Right lobe of liver (tissue), 6 donors: ENCODE measurements around the gene POTEH. TPM values are rescaled to one million over a fixed set of nuclear protein-coding genes. Genes with fewer than 3 reads are reported as not detected.
"Not testable (repeated sequence)": the region's sequence is repeated elsewhere in the genome, so short reads cannot be mapped to it uniquely, and the experiment has no call there.

Source experiments
- ATAC-seq, 4 donors: fragments of 200-7000 bp; cut with Tn5 transposase; one replicate each; pipeline ENCODE4 v1.9.1; 2020; ENCODE audit warnings: mild to moderate bottlenecking in 4 of 4, moderate library complexity in 4 of 4
- DNase-seq, 3 donors: peaks; one replicate each; pipeline ENCODE4 v3.0.0-alpha.2; 2020
- H3K27ac ChIP-seq, 3 donors: fragments of 200-600 bp; one replicate each; pipeline ENCODE4 v1.8.0; 2022
- H3K27me3 ChIP-seq, 2 donors: fragments of 200-600 bp; one replicate each; pipeline ENCODE4 v1.8.0; 2022
- H3K36me3 ChIP-seq, 4 donors: fragments of 200-600 bp; sonication (generic) in 1 of 4; one replicate each; pipeline versions ENCODE4 v1.5.1 to v1.8.0; 2017 to 2022; ENCODE audit warnings: control low read depth in 1 of 4
- H3K4me1 ChIP-seq, 4 donors: fragments of 200-600 bp; sonication (generic) in 1 of 4; one replicate each; pipeline versions ENCODE4 v1.5.1 to v1.8.0; 2017 to 2022; ENCODE audit warnings: control low read depth in 1 of 4
- H3K4me3 ChIP-seq, 3 donors: fragments of 200-600 bp; one replicate each; pipeline ENCODE4 v1.8.0; 2022
- H3K9me3 ChIP-seq, 4 donors: fragments of 200-600 bp; sonication (generic) in 1 of 4; one replicate each; pipeline versions ENCODE4 v1.5.1 to v1.8.0; 2017 to 2022; ENCODE audit warnings: control low read depth in 1 of 4
- WGBS: methylation state at CpG from one replicate; pipeline ENCODE4 v1.1.6; 2018; ENCODE audit warnings: low coverage, low lambda C conversion rate; ENCODE audit not compliant: insufficient coverage; ENCODE audit errors: missing lambda C conversion rate; 5-methylcytosine and 5-hydroxymethylcytosine counted together
- intact Hi-C, 2 donors: fragments of 100-400 bp; cut with DNase I; formaldehyde crosslinking; loops; one replicate each; pipeline versions ENCODE4 v1.11.2 to v1.14.1; 2022
- total RNA-seq, 6 experiments: library from RNA; depleted of rRNA in 2 of 6; stranded (reverse); fragments of >200 nt in 2 of 6; fragmentation: NEBNext Ultra II Directional in 3 of 6; extraction: Animal tissue kit (Norgen Biotek cat#: 25700) in 3 of 6; gene quantifications; one replicate each; pipeline versions ENCODE4 v1.1.0 to v1.2.4, GENCODE V29; 2016 to 2023
- donor health status: DM: no; HTN: yes; CAD: no.
- donor health status: DM: no; HTN: no; CAD: no.
- donor health status: DM: no; HTN: no; CAD: no.
- donor health status: DM: no; HTN: yes; CAD: no.
- donor health status: DM: no; HTN: yes; CAD: no.

The POTEH gene
- total RNA-seq, 6 experiments from 2014 or later, result not detected

GRCh38 chr22:15685641-15686040 lies 4.2 kb upstream of the POTEH start:
- H3K4me1 ChIP-seq, H3K27me3 ChIP-seq, intact Hi-C loops, H3K36me3 ChIP-seq, H3K27ac ChIP-seq, H3K9me3 ChIP-seq, H3K4me3 ChIP-seq, DNase-seq: not testable (repeated sequence)
- WGBS, result 33% methylated on average over 1 of the region's 4 CpGs
- ATAC-seq, result peak in 2 of 4 donors; percentile 11 to 24

GRCh38 chr22:15687086-15687485 lies 2.7 kb upstream of the POTEH start:
- H3K4me3 ChIP-seq, intact Hi-C loops, H3K36me3 ChIP-seq, DNase-seq, H3K27me3 ChIP-seq, H3K4me1 ChIP-seq, H3K9me3 ChIP-seq, H3K27ac ChIP-seq: not testable (repeated sequence)
- ATAC-seq, result peak in 2 of 4 donors; percentile 40 to 53
- WGBS, result no CpG with 5 or more reads among the region's 3 CpGs

- H3K36me3 ChIP-seq, H3K27me3 ChIP-seq, H3K4me3 ChIP-seq, intact Hi-C loops, H3K9me3 ChIP-seq, H3K4me1 ChIP-seq, H3K27ac ChIP-seq: not testable (repeated sequence)
- ATAC-seq, result peak in 1 of 4 donors; percentile 7
- no CpG with 5 or more reads among the region's 4 CpGs for WGBS
- peak in 1 of 3 donors; percentile 32 for DNase-seq
Measured at GRCh38 chr22:15687676-15688075, 2.1 kb upstream of the POTEH start.

- H3K9me3 ChIP-seq, H3K4me3 ChIP-seq, H3K36me3 ChIP-seq, H3K27me3 ChIP-seq, H3K27ac ChIP-seq, ATAC-seq, DNase-seq, H3K4me1 ChIP-seq, intact Hi-C loops: not testable (repeated sequence)
- WGBS, result no CpG with 5 or more reads among the region's 2 CpGs
Measured at GRCh38 chr22:15688090-15688489, 1.7 kb upstream of the POTEH start.

GRCh38 chr22:15689012-15689748 lies 646 bp upstream of the POTEH start:
- intact Hi-C loops, H3K27me3 ChIP-seq, H3K9me3 ChIP-seq, H3K36me3 ChIP-seq, H3K27ac ChIP-seq, H3K4me3 ChIP-seq, H3K4me1 ChIP-seq: not testable (repeated sequence)
- WGBS, result 87% methylated on average over 45 of the region's 77 CpGs
- peak in 1 of 4 donors; percentile 43 for ATAC-seq
- DNase-seq, result peak; percentile 17 to 59 (median 46)

- H3K27ac ChIP-seq, H3K27me3 ChIP-seq, DNase-seq, H3K36me3 ChIP-seq, H3K9me3 ChIP-seq, H3K4me3 ChIP-seq, intact Hi-C loops, H3K4me1 ChIP-seq: not testable (repeated sequence)
- ATAC-seq, result peak in 2 of 4 donors; percentile 23 to 57
- WGBS, result 51% methylated on average over 4 of the region's 4 CpGs
Measured at GRCh38 chr22:15713600-15713999, 23.8 kb downstream of the POTEH start.

- H3K27me3 ChIP-seq, H3K4me3 ChIP-seq, H3K9me3 ChIP-seq, intact Hi-C loops, DNase-seq, H3K4me1 ChIP-seq, H3K27ac ChIP-seq, H3K36me3 ChIP-seq, ATAC-seq: not testable (repeated sequence)
- 5% methylated on average over 1 of the region's 2 CpGs for WGBS
Measured at GRCh38 chr22:15714125-15714524, 24.3 kb downstream of the POTEH start.

- H3K9me3 ChIP-seq, intact Hi-C loops, H3K4me1 ChIP-seq, H3K27me3 ChIP-seq, DNase-seq, ATAC-seq, H3K4me3 ChIP-seq, H3K36me3 ChIP-seq, H3K27ac ChIP-seq: not testable (repeated sequence)
- no CpG with 5 or more reads among the region's 18 CpGs for WGBS
Measured at GRCh38 chr22:15721884-15722283, 32.1 kb downstream of the POTEH start.

- peak in 1 of 3 donors; percentile 18 for DNase-seq
- intact Hi-C loops, H3K36me3 ChIP-seq, H3K4me1 ChIP-seq, H3K27ac ChIP-seq, H3K27me3 ChIP-seq, H3K4me3 ChIP-seq, H3K9me3 ChIP-seq: not testable (repeated sequence)
- ATAC-seq, result peak in 2 of 4 donors; percentile 12 to 52
- 22% methylated on average over 3 of the region's 19 CpGs for WGBS
Measured at GRCh38 chr22:15729209-15729917, 39.5 kb downstream of the POTEH start.

- H3K9me3 ChIP-seq, H3K27me3 ChIP-seq, intact Hi-C loops, H3K4me1 ChIP-seq, H3K27ac ChIP-seq, H3K36me3 ChIP-seq, H3K4me3 ChIP-seq, ATAC-seq: not testable (repeated sequence)
- peak in 1 of 3 donors; percentile 18 for DNase-seq
- no CpG with 5 or more reads among the region's 8 CpGs for WGBS
Measured at GRCh38 chr22:15731023-15731422, 41.2 kb downstream of the POTEH start.

- H3K9me3 ChIP-seq, H3K27me3 ChIP-seq, H3K36me3 ChIP-seq, ATAC-seq, H3K27ac ChIP-seq, H3K4me3 ChIP-seq, H3K4me1 ChIP-seq, intact Hi-C loops: not testable (repeated sequence)
- 43% methylated on average over 2 of the region's 6 CpGs for WGBS
- DNase-seq, result peak in 1 of 3 donors; percentile 23
Measured at GRCh38 chr22:15734411-15734810, 44.6 kb downstream of the POTEH start.
